NCI-H2196 (cell line): ENCODE data around the gene KRT82.

Source experiments
- DNase-seq: peaks from one replicate; lab custom pipeline; 2025; ENCODE audit not compliant: unreplicated experiment; lab: John Stamatoyannopoulos, UW

Gene KRT82

DNA sequence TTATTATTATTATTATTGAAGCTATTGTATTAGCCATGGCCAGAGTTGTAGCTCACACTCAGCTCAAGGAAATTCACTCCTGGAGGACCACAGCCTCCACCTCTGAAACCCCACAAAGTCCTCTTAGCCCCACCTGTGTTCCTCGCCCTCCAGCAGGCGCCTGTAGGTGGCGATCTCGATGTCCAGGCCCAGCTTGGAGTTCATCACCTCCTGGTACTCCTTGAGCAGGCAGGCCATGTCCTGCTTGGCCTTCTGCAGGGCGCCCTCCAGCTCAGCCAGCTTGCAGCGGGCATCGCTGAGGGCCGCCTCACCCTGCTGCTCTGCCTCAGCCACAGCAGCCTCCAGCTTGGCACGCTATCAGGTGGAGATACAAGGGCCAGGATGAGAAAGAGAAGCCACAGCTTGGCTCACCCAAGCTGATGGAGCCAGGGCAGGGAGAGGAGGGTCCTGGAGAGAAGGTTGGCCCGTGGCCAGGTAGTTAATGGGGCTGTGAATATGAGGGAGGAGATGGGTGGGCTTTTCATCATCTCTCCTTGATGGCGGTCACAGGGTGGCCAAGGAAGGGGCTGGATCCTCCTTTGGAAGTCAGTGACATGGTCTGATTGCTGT, 43.9 kb downstream of the KRT82 start:
- DNase-seq: no peak

GRCh38 chr12:52361553-52361952, 44.6 kb downstream of the KRT82 start:
- DNase-seq: no peak

DNA sequence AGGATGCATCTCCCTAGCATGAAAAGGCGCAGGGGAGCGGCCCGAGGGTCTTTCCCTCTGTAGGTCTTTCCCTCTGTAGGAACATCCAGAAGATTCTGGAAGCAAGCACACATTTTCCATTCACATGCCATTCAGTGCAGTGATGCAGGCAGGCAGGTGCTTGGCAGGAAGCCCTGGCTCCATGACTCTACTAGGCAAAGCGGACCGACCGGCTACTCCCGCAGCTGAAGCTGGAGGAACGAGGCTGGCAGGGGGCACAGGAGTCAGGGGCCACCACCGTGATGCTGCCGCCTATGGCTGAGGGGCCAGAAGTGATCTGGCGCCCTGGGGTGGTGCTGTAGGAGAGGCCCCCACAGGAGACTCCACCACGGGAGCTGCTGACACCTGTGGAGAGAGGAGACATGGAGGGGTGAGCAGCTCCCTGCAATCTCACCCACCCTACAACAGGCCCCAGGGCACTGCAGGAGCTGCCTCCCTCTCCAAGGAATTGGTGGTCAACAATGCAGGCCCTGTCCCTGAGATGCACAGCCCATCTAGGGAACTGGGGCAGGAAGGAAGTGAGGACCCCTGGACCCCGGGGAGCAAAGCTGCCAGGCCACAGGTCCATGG, 45.4 kb downstream of the KRT82 start:
- no peak for DNase-seq

- DNase-seq: no peak
Observed at GRCh38 chr12:52360106-52360662, 46.0 kb downstream of the KRT82 start.

- DNase-seq: no peak
Observed at GRCh38 chr12:52359621-52360061, 46.5 kb downstream of the KRT82 start.

DNA sequence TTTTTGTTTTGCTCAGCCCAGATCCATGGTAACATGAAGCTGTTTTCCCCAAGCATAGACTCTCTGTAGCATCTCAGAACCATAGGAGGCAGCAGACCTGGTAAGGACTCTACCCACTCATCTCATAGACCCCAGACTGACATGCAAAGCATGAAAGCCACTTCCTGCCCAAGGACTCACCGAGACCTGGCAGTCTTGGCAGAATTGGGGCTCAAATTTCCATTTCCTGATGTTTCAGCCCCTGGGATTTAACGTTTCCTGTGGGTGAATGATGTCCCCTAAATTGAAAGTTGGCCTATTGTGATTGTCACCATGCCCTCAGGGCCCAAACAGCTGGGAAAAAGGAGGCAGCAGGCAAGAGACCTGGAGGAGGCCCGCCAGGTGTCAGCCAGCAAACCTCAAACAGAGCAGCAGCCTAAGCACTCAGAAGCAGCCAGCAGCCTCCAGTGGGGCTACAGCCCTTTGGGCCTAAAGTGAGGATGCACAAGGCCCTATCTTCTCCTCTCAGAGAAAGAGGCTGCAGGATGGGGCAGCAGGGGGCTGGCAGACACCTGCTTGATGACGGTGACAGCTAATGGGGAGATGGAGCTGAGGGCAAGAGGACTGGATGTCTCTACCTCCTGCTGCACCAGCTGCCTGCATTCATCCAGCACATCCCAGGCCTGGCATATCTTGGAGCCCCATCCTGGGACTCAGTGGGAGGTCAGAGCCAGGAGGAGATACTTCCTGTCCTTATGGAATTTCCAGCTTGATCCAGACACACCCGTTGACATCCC, 47.4 kb downstream of the KRT82 start:
- DNase-seq: no peak

DNA sequence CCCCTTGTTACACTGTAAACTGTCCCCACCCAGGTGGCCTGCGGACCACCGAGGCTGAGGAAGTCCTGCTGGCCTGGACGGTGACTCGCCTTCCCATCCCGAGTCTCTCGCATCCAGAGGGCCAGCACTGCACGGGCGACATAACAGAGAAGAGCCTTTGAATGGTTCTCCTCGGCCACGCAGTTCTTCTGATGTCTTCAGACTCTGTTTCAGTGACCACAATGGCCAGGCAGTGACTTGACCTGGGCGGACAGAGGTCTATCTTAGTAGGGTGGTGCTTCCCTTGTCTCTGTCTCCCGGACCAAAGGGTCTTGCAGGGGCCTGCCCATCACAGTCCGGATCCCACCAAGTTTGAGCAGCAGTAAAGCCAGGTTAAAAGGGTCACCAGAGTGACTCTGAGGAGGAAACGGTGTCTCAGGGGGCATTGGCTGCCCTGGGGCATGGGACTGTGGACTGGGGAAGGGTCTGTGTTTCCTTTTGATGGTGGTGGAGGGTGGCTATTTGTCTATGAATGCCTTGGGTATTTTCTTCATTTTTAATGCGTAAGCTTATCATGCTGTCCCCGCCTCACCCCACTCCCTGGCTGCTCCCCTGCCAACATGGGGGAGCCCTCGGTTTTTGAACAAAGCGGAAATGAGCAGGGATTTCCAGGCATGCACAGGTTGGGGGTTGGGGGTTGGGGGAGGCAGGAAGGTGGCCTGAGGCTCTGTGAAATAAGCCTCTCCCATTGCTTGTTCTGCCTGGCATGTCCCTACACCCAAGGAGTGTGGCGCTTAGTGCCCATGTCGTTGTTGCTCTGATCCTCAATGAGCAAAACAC, 49.2 kb downstream of the KRT82 start:
- no peak for DNase-seq

DNA sequence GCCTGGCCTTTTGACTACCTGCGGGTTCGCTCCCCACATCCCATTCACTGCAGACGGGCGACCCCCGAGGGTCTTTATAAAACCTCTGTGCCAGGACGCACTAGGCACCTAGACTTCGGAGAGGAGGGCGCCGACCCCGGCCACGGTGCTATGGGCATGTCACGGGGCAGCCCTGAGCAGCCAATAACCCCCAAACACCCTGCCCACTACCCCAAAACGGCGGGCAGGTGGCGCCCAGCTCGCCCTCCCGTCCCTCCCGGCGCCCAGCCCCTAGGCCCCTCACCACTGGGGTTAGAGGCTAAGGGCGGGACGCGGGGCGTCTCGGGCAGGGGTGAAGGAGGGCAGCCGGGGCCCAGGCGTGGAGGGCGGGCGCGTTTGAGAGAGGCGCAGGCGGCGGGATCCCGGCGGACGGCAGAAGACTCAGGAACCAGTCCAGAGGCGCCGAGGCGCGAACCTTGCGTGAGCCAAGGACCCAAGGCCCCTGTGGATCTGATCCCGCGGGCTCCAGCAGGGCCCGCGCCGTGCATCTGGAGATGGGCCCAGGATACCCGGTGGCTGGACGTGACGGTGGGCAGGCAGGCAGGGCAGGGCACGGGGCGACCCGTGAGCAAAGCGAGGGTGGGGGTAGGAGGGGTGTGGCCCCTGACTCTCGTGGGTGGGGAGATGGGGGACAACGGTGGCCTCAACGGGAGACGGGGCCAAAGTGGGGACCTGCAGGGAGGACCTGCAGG, 49.9 kb downstream of the KRT82 start:
- no peak for DNase-seq

DNA sequence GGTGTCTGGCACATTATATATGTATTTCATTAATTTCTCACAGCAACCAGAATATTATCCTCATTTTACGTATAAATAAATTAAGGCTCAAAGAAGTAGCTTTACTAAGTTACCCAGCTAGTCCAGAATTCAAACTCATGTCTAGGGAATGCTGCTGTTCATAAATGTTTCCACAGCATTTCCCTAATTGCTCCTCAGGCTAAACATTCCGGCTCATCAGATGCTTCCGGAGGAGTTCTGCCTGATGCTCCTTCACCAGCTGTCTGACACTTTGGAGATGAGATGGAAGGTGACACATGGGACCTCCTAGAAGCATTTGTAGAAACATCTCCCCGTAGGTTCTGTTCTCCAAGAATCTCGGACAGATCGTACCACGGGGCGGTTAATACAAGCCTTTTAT, 51.0 kb downstream of the KRT82 start:
- DNase-seq: no peak

GRCh38 chr12:52354200-52354599, 51.9 kb downstream of the KRT82 start:
- DNase-seq: peak; percentile 20

GRCh38 chr12:52353766-52354165, 52.4 kb downstream of the KRT82 start:
- no peak for DNase-seq

DNA sequence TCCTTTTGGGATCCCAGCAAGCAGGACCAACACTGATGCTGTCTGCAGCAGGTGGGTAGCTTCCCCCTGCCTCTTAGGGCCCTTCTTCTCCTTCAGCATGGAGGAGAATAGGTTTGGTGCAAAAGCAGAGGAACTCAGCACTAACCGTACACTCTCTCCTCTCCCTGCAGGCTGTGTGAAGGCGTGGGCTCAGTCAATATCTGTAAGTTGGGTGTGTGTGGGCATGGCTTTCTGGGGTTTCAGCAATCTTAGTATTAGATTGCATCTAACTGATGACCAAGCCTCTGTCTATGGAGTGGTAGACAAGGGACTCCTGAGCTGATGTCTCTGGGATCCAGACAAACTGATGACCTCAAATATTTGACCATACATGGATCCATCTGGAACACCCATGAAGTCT, 53.2 kb downstream of the KRT82 start:
- no peak for DNase-seq

- no peak for DNase-seq
Observed at GRCh38 chr12:52351196-52352059, 54.7 kb downstream of the KRT82 start.

DNA sequence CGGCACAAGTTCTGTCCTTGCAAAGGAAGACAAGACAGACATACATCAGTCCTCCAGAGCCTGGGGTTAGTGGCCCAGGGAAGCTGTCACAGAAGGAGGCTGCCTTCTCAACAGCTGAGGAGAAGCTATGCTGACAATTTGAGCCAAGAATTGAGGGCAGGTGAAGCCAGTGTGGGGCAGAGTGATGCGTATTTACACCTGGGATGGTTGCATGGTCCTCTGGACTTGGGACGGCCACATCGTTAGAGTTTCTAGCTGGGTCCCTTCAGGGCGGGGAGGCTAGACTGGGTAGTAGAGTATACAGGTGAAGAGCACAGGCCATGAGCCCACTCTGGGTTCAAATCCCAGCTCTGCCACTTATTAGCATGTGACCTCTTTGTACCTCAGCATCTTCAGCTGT, 55.3 kb downstream of the KRT82 start:
- no peak for DNase-seq

DNA sequence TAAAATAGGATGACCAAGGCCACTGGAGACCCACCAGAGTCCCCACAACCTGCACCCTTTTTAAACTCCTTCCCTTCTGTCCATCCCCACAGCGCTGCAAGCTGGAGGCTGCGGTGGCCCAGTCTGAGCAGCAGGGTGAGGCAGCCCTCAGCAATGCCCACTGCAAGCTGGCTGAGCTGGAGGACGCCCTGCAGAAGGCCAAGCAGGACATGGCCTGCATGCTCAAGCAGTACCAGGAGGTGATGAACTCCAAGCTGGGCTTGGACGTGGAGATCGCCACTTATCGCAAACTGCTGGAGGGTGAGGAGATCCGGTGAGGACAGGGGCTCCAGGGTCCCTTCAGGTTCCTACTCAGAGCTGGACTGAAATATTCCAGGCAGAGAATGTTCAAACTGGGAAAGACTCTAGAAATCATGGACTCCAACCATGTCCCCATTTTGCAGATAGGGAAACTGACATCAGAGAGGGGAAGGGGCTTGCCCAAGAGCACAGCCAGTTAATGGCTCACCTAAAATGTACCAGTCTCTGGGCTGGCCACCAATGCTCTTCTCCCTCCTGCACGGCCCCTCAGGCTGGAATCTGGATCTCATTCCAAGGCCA, 56.0 kb downstream of the KRT82 start:
- DNase-seq: no peak

DNA sequence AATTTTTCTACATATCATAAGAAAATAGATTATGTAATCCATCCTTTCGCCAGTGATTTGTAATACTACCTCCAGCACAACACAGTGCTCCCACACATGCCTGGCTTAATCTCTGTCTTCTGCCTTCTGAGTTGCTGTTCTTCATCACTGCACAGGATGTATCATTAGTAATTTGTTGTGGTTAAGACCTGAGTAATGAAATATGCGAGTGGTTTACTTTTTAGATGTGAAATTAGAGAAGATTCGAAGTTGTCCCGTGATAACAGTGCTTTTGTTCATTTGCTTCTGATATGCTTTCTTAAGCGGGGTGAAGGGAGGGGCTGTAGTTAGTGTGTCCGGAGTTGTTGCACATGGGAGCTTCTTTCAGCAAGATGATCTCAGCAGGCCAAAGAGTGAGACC, 56.9 kb downstream of the KRT82 start:
- no peak for DNase-seq

GRCh38 chr12:52347551-52348510, 58.3 kb downstream of the KRT82 start:
- no peak for DNase-seq

DNA sequence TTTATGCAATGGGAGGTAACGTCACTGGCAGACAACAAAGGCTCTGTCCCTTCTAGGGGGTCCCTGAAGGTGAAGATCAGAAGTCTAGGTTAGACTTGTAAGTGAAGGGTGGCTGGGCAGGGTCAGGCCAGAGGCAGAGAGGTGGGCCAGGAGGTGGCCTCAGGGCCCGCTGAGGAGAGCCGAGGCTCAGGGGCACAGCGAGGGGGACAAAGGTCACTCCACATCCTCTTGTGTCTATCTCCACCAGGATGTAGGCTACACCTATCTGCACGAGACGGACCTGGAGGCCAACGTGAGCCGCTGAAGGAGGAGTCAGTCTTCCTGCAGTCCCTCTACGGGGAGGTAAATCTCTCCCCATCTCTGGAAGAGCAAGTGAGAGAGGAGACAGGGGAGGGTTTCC, 59.1 kb downstream of the KRT82 start:
- DNase-seq: no peak
